Measurements from ENCODE around the gene KLLN.

- TF ChIP-seq RAD21 (IDR thresholded peaks at IDR 0.05; ENCODE audit: low read depth) (no peak), CEBPB (IDR thresholded peaks at IDR 0.05; ENCODE audit: low read depth) (no peak), POLR2A (IDR thresholded peaks at IDR 0.05; ENCODE audit: borderline replicate concordance, extremely low read depth, insufficient read depth, insufficient read length) (no peak)
- TF ChIP-seq, protein P1, sequence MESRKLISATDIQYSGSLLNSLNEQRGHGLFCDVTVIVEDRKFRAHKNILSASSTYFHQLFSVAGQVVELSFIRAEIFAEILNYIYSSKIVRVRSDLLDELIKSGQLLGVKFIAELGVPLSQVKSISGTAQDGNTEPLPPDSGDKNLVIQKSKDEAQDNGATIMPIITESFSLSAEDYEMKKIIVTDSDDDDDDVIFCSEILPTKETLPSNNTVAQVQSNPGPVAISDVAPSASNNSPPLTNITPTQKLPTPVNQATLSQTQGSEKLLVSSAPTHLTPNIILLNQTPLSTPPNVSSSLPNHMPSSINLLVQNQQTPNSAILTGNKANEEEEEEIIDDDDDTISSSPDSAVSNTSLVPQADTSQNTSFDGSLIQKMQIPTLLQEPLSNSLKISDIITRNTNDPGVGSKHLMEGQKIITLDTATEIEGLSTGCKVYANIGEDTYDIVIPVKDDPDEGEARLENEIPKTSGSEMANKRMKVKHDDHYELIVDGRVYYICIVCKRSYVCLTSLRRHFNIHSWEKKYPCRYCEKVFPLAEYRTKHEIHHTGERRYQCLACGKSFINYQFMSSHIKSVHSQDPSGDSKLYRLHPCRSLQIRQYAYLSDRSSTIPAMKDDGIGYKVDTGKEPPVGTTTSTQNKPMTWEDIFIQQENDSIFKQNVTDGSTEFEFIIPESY (IDR thresholded peaks at IDR 0.05; ENCODE audit: extremely low read depth, insufficient replicate concordance, low read length): no peak
- TF ChIP-seq, protein P2, sequence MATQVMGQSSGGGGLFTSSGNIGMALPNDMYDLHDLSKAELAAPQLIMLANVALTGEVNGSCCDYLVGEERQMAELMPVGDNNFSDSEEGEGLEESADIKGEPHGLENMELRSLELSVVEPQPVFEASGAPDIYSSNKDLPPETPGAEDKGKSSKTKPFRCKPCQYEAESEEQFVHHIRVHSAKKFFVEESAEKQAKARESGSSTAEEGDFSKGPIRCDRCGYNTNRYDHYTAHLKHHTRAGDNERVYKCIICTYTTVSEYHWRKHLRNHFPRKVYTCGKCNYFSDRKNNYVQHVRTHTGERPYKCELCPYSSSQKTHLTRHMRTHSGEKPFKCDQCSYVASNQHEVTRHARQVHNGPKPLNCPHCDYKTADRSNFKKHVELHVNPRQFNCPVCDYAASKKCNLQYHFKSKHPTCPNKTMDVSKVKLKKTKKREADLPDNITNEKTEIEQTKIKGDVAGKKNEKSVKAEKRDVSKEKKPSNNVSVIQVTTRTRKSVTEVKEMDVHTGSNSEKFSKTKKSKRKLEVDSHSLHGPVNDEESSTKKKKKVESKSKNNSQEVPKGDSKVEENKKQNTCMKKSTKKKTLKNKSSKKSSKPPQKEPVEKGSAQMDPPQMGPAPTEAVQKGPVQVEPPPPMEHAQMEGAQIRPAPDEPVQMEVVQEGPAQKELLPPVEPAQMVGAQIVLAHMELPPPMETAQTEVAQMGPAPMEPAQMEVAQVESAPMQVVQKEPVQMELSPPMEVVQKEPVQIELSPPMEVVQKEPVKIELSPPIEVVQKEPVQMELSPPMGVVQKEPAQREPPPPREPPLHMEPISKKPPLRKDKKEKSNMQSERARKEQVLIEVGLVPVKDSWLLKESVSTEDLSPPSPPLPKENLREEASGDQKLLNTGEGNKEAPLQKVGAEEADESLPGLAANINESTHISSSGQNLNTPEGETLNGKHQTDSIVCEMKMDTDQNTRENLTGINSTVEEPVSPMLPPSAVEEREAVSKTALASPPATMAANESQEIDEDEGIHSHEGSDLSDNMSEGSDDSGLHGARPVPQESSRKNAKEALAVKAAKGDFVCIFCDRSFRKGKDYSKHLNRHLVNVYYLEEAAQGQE (IDR thresholded peaks at IDR 0.05; ENCODE audit: low read depth): no peak
Measured at GRCh38 chr10:87819289-87819585, 44.1 kb downstream of the KLLN start.

Data from HCT116 (cell line).